HepG2 (cell line): ENCODE measurements around the gene BANK1. TPM values are rescaled to one million over a fixed set of nuclear protein-coding genes. Genes with fewer than 3 reads are reported as not detected.

Experiments used
- ATAC-seq: fragments of 200-7000 bp; cut with Tn5 transposase; 3 replicates; pipeline ENCODE4 v1.9.1; 2020; ENCODE audit warnings: mild to moderate bottlenecking, moderate library complexity
- BruUV-seq: library from RNA; stranded (reverse); fragments of 400-500 nt; replicated peaks from 2 replicates; lab custom pipeline; 2021; lab: Mats Ljungman, UMichigan
- CTCF ChIA-PET: fragments of 300-600 bp; formaldehyde crosslinking; extraction: SDS; loops from one replicate; lab custom pipeline; 2021; ENCODE audit warnings: low total read pairs, inconsistent platforms, low intra/inter-chr PET ratio; lab: Yijun Ruan, JAX
- POLR2A ChIA-PET: fragments of 350-600 bp; sonication (Branson Sonifier 250); formaldehyde crosslinking; loops from one replicate; lab custom pipeline; 2020; ENCODE audit warnings: antibody characterized with exemption, inconsistent platforms; lab: Yijun Ruan, JAX
- DNase-seq: peaks from one replicate; pipeline ENCODE4 v3.0.0-alpha.2; 2015; ENCODE audit warnings: low spot score
- FAIRE-seq: peaks from 3 replicates; lab custom pipeline; 2011; peaks lifted over from hg19 to GRCh38; lab: Jason Lieb, UNC
- H2AFZ ChIP-seq: one replicate; pipeline ENCODE4 v1.6.1; 2011; ENCODE audit warnings: low read length, inconsistent platforms
- H3K27ac ChIP-seq: fragments of 300-600 bp; 3 replicates; pipeline ENCODE4 v1.8.0; 2011; ENCODE audit warnings: mixed run types, mild to moderate bottlenecking, mixed read lengths, low read length, inconsistent platforms; ENCODE audit not compliant: insufficient read depth; ENCODE audit errors: extremely low read length
- H3K27me3 ChIP-seq, 2 experiments: fragments of 200-600 bp in 1 of 2; 2 replicates in 1 of 2; 3 replicates in 1 of 2; pipeline versions ENCODE4 v1.6.0 to v1.8.0; 2011; ENCODE audit warnings: low read length in 2 of 2, mild to moderate bottlenecking in 2 of 2, moderate library complexity in 2 of 2, inconsistent platforms in 1 of 2; ENCODE audit not compliant: insufficient read depth in 2 of 2, control insufficient read depth in 1 of 2
- H3K36me3 ChIP-seq, 2 experiments: fragments of 200-600 bp in 1 of 2; replicated peaks in 1 of 2; 2 replicates in 1 of 2; 3 replicates in 1 of 2; pipeline versions ENCODE4 v1.5.1 to v1.8.0; 2011; ENCODE audit warnings: low read length in 2 of 2, inconsistent platforms in 1 of 2; ENCODE audit not compliant: insufficient read depth in 2 of 2, control insufficient read depth in 1 of 2
- H3K4me1 ChIP-seq: 2 replicates; pipeline ENCODE4 v1.5.1; 2012; ENCODE audit warnings: low read length, inconsistent platforms; ENCODE audit not compliant: insufficient read depth
- H3K4me2 ChIP-seq: 2 replicates; pipeline ENCODE4 v1.6.0; 2011; ENCODE audit warnings: low read depth, low read length, inconsistent platforms
- H3K4me3 ChIP-seq, 3 experiments: fragments of 200-600 bp in 1 of 3; sonication (generic), shearing (Covaris generic) in 1 of 3; replicated peaks in 1 of 3; 2 replicates each; pipeline ENCODE4 v1.5.1; 2011 to 2016; ENCODE audit warnings: low read length in 3 of 3, inconsistent platforms in 2 of 3, low read depth in 2 of 3, mild to moderate bottlenecking in 2 of 3, control low read depth in 1 of 3, mixed read lengths in 1 of 3; ENCODE audit not compliant: insufficient read depth in 1 of 3
- H3K79me2 ChIP-seq: one replicate; pipeline ENCODE4 v1.6.1; 2011; ENCODE audit warnings: low read length, inconsistent platforms; ENCODE audit not compliant: insufficient read depth
- H3K9ac ChIP-seq: 2 replicates; pipeline ENCODE4 v1.6.0; 2011; ENCODE audit warnings: mild to moderate bottlenecking, low read depth, low read length, inconsistent platforms; ENCODE audit not compliant: insufficient read depth
- H3K9me3 ChIP-seq: 2 replicates; pipeline ENCODE4 v1.5.1; 2012; ENCODE audit warnings: mild to moderate bottlenecking, low read length
- H4K20me1 ChIP-seq: 2 replicates; pipeline ENCODE4 v1.6.0; 2011; ENCODE audit warnings: inconsistent platforms, mild to moderate bottlenecking, low read length, moderate library complexity; ENCODE audit not compliant: insufficient read depth
- CERS6 ChIP-seq: sonication (generic); formaldehyde crosslinking; IDR thresholded peaks from 2 replicates; pipeline ENCODE4 v1.5.0; 2020; ENCODE audit warnings: missing genetic modification reagents
- CHCHD3 ChIP-seq: sonication (generic); formaldehyde crosslinking; IDR thresholded peaks from 2 replicates; pipeline ENCODE4 v1.8.0; 2022; ENCODE audit warnings: mild to moderate bottlenecking, missing genetic modification reagents, moderate library complexity
- EP300 ChIP-seq, 3 experiments: sonication (generic) in 1 of 3; formaldehyde crosslinking in 1 of 3; IDR thresholded peaks; 2 replicates each; pipeline versions ENCODE4 v1.5.1 to v1.6.1; 2011 to 2020; ENCODE audit warnings: low read depth in 2 of 3, low read length in 2 of 3, borderline replicate concordance in 1 of 3, improper control_type of control experiment in 1 of 3, mild to moderate bottlenecking in 1 of 3, missing genetic modification reagents in 1 of 3, moderate library complexity in 1 of 3
- GATA4 ChIP-seq: sonication (generic); IDR thresholded peaks from 2 replicates; pipeline ENCODE4 v1.6.1; 2016; ENCODE audit warnings: antibody characterized with exemption, low read depth, borderline replicate concordance
- HNF4A ChIP-seq: sonication (generic); formaldehyde crosslinking; IDR thresholded peaks from 2 replicates; pipeline ENCODE4 v1.4.0; 2020; ENCODE audit warnings: missing genetic modification reagents
- MBD4 ChIP-seq: IDR thresholded peaks from 2 replicates; pipeline ENCODE4 v1.6.1; 2012; ENCODE audit warnings: low read length, inconsistent platforms, borderline replicate concordance
- MED8 ChIP-seq: sonication (generic); formaldehyde crosslinking; IDR thresholded peaks from 2 replicates; pipeline ENCODE4 v1.8.1; 2023; ENCODE audit warnings: mild to moderate bottlenecking, missing genetic modification reagents; ENCODE audit not compliant: insufficient replicate concordance
- POGZ ChIP-seq: sonication (generic); formaldehyde crosslinking; IDR thresholded peaks from 2 replicates; pipeline ENCODE4 v1.4.0; 2020; ENCODE audit warnings: mild to moderate bottlenecking, missing genetic modification reagents
- PPARG ChIP-seq: conservative IDR thresholded peaks from 2 replicates; pipeline ENCODE4 v1.6.1; 2016; ENCODE audit warnings: missing biosample characterization, missing genetic modification reagents
- PRPF4 ChIP-seq: fragments of 200-400 bp; formaldehyde crosslinking; IDR thresholded peaks from 2 replicates; pipeline ENCODE4 v1.6.1; 2016; ENCODE audit warnings: low read length, low read depth; ENCODE audit not compliant: poor library complexity, severe bottlenecking
- SOX5 ChIP-seq: IDR thresholded peaks from 2 replicates; pipeline ENCODE4 v1.6.1; 2016; ENCODE audit warnings: borderline replicate concordance
- ZFP41 ChIP-seq: sonication (generic); formaldehyde crosslinking; IDR thresholded peaks from 2 replicates; pipeline ENCODE4 v1.4.0; 2020; ENCODE audit warnings: mild to moderate bottlenecking, missing genetic modification reagents, borderline replicate concordance
- ZNF281 ChIP-seq: sonication (generic); formaldehyde crosslinking; IDR thresholded peaks from 2 replicates; pipeline ENCODE4 v1.4.0; 2020; ENCODE audit warnings: missing genetic modification reagents, borderline replicate concordance
- ZNF44 ChIP-seq: sonication (generic); formaldehyde crosslinking; IDR thresholded peaks from 2 replicates; pipeline ENCODE4 v1.5.1; 2020; ENCODE audit warnings: mild to moderate bottlenecking, missing genetic modification reagents
- ZNF75D ChIP-seq: sonication (generic); formaldehyde crosslinking; IDR thresholded peaks from 2 replicates; pipeline ENCODE4 v1.8.1; 2023; ENCODE audit warnings: missing genetic modification reagents, mild to moderate bottlenecking, borderline replicate concordance
- ZNF775 ChIP-seq: sonication (generic); formaldehyde crosslinking; IDR thresholded peaks from 2 replicates; pipeline ENCODE4 v1.4.0; 2020; ENCODE audit warnings: missing genetic modification reagents, mild to moderate bottlenecking, moderate library complexity, borderline replicate concordance
- ZNF776 ChIP-seq: sonication (generic); formaldehyde crosslinking; IDR thresholded peaks from 2 replicates; pipeline ENCODE4 v1.4.0; 2020; ENCODE audit warnings: mild to moderate bottlenecking, missing genetic modification reagents
- WGBS: methylation state at CpG from one replicate; pipeline ENCODE4 v1.1.6; 2017; ENCODE audit warnings: low lambda C conversion rate; 5-methylcytosine and 5-hydroxymethylcytosine counted together
- in situ Hi-C: cut with HindIII; loops from 2 replicates; pipeline ENCODE4 v1.10.0; 2017; ENCODE audit warnings: low pct_unique_long_range_greater_than_20kb; ENCODE audit not compliant: extremely low pct_ligation_motif_present
- intact Hi-C: fragments of 100-400 bp; cut with micrococcal nuclease; formaldehyde crosslinking; loops from one replicate; pipeline ENCODE4 v1.10.0; 2022; ENCODE audit not compliant: unreplicated experiment
- polyA plus RNA-seq, 8 experiments: library from polyadenylated mRNA; depleted of rRNA in 3 of 8; stranded (reverse) in 7 of 8; unstranded in 1 of 8; fragments of >200 nt; fragmentation: Illumina TruSeq in 4 of 8; extraction: Trizol in 4 of 8; gene quantifications; 2 replicates each; pipeline versions ENCODE4 v1.2.1 to v1.2.3, GENCODE V29; 2011 to 2016; ENCODE audit warnings: low read depth in 4 of 8, missing spikeins in 1 of 8, mixed read lengths in 1 of 8; ENCODE audit not compliant: insufficient read depth in 1 of 8
- total RNA-seq, 5 experiments: library from RNA; depleted of rRNA; stranded (reverse); fragments of >200 nt; fragmentation: Illumina TruSeq; extraction: Trizol; gene quantifications; 2 replicates each; pipeline ENCODE4 v1.2.3, GENCODE V29; 2016; ENCODE audit warnings: low read depth in 1 of 5
- TF ChIP-seq, protein P1 (sequence below): sonication (generic); formaldehyde crosslinking; IDR thresholded peaks from 2 replicates; pipeline ENCODE4 v1.5.1; 2020; ENCODE audit warnings: mild to moderate bottlenecking, missing genetic modification reagents, moderate library complexity

Gene BANK1
- total and polyA plus RNA-seq, 2 of the 13 experiments (the other 11 are each of a cell fraction or from before 2014, with no cell fraction given) = 0.15 TPM; not detected in 1

GRCh38 chr4:102022343-102022742 is 231.8 kb downstream of the BANK1 start:
- no peak overlapping the region for H3K4me3 ChIP-seq
- POLR2A ChIA-PET = no interaction called here
- ATAC-seq (no peak), DNase-seq (no peak), FAIRE-seq (no peak)
- BruUV-seq = no TSS peak
- H3K27ac ChIP-seq = no peak overlapping the region
- no peak overlapping the region for H3K9ac ChIP-seq
- H3K4me2 ChIP-seq = no peak overlapping the region
- WGBS = 3% methylated on average over 2 of the region's 2 CpGs
- H2AFZ ChIP-seq = no peak overlapping the region
- in situ Hi-C loops (no loop called here), intact Hi-C loops (no loop called here)
- no peaks in the 10 kb centered on the region for H3K27me3 ChIP-seq
- no peaks in the 10 kb centered on the region for H3K9me3 ChIP-seq
- no peaks in the 10 kb centered on the region for H3K36me3 ChIP-seq
- CTCF ChIA-PET = no interaction called here
- no peaks in the 10 kb centered on the region for H3K79me2 ChIP-seq
- no peaks in the 10 kb centered on the region for H3K4me1 ChIP-seq
- no peaks in the 10 kb centered on the region for H4K20me1 ChIP-seq
- TF ChIP-seq POGZ (CRISPR knock-in tag) (no peak), MED8 (CRISPR knock-in tag) (no peak), CHCHD3 (no peak), CERS6 (CRISPR knock-in tag) (no peak), ZNF44 (no peak), EP300 (IDR thresholded peaks at IDR 0.05; ENCODE audit: low read depth in 2 of 2, low read length in 2 of 2) (no peak), EP300 (CRISPR knock-in tag; IDR thresholded peaks at IDR 0.05; ENCODE audit: borderline replicate concordance) (no peak), PPARG (CRISPR knock-in tag) (no peak), ZNF281 (CRISPR knock-in tag) (no peak), HNF4A (CRISPR knock-in tag) (no peak), PRPF4 (no peak), ZFP41 (CRISPR knock-in tag) (no peak), ZNF776 (CRISPR knock-in tag) (no peak), ZNF775 (CRISPR knock-in tag) (no peak), ZNF75D (CRISPR knock-in tag) (no peak), MBD4 (no peak), GATA4 (no peak), SOX5 (no peak)
- TF ChIP-seq, protein P1, sequence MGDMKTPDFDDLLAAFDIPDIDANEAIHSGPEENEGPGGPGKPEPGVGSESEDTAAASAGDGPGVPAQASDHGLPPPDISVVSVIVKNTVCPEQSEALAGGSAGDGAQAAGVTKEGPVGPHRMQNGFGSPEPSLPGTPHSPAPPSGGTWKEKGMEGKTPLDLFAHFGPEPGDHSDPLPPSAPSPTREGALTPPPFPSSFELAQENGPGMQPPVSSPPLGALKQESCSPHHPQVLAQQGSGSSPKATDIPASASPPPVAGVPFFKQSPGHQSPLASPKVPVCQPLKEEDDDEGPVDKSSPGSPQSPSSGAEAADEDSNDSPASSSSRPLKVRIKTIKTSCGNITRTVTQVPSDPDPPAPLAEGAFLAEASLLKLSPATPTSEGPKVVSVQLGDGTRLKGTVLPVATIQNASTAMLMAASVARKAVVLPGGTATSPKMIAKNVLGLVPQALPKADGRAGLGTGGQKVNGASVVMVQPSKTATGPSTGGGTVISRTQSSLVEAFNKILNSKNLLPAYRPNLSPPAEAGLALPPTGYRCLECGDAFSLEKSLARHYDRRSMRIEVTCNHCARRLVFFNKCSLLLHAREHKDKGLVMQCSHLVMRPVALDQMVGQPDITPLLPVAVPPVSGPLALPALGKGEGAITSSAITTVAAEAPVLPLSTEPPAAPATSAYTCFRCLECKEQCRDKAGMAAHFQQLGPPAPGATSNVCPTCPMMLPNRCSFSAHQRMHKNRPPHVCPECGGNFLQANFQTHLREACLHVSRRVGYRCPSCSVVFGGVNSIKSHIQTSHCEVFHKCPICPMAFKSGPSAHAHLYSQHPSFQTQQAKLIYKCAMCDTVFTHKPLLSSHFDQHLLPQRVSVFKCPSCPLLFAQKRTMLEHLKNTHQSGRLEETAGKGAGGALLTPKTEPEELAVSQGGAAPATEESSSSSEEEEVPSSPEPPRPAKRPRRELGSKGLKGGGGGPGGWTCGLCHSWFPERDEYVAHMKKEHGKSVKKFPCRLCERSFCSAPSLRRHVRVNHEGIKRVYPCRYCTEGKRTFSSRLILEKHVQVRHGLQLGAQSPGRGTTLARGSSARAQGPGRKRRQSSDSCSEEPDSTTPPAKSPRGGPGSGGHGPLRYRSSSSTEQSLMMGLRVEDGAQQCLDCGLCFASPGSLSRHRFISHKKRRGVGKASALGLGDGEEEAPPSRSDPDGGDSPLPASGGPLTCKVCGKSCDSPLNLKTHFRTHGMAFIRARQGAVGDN (CRISPR knock-in tag) = no peak
